Loucy (cell line): ENCODE results near the gene MAPKAP1.

ENCODE experiments used
- CTCF ChIP-seq: fragments of 200-600 bp; sonication (generic); conservative IDR thresholded peaks from 2 replicates; pipeline ENCODE4 v1.5.1; 2014; ENCODE audit warnings: mild to moderate bottlenecking, antibody characterized with exemption, low read length
- EZH2phosphoT487 ChIP-seq: fragments of 200-600 bp; IDR thresholded peaks from 2 replicates; pipeline ENCODE4 v1.6.1; 2018; ENCODE audit warnings: antibody characterized with exemption, mild to moderate bottlenecking, moderate library complexity, borderline replicate concordance

GRCh38 chr9:125425901-125426515 is 281.0 kb downstream of the MAPKAP1 start:
- TF ChIP-seq CTCF (no peak), EZH2phosphoT487 (no peak)
